Stimulated activated effector memory CD8-positive, alpha-beta T cell treated with anti-CD3 and anti-CD28 coated beads, Interleukin-12 subunit alpha, Interleukin-12 subunit beta, amount 100 ng/mL, for 72 hours (primary cell): ENCODE data around the gene ZFYVE28.

Experiments
- ATAC-seq: fragments of 150-1000 bp; cut with Tn5 transposase; 2 replicates; pipeline ENCODE4 v1.10.0; 2021
- DNase-seq, 2 donors: peaks; one replicate each; pipeline ENCODE4 v3.0.0; 2021 to 2022; ENCODE audit warnings: low spot score in 2 of 2
- H3K27ac Mint-ChIP-seq: one replicate; pipeline ENCODE4 v1.8.0; 2022; ENCODE audit warnings: mild to moderate bottlenecking, mixed read lengths
- H3K36me3 Mint-ChIP-seq: one replicate; pipeline ENCODE4 v1.8.0; 2022; ENCODE audit warnings: mild to moderate bottlenecking, mixed read lengths
- H3K4me1 Mint-ChIP-seq: one replicate; pipeline ENCODE4 v1.8.0; 2022; ENCODE audit warnings: mixed read lengths
- H3K4me3 Mint-ChIP-seq: one replicate; pipeline ENCODE4 v1.8.0; 2022; ENCODE audit warnings: mild to moderate bottlenecking, mixed read lengths
- H3K9me3 Mint-ChIP-seq: one replicate; pipeline ENCODE4 v1.8.0; 2022; ENCODE audit warnings: mixed read lengths

ZFYVE28 gene

DNA sequence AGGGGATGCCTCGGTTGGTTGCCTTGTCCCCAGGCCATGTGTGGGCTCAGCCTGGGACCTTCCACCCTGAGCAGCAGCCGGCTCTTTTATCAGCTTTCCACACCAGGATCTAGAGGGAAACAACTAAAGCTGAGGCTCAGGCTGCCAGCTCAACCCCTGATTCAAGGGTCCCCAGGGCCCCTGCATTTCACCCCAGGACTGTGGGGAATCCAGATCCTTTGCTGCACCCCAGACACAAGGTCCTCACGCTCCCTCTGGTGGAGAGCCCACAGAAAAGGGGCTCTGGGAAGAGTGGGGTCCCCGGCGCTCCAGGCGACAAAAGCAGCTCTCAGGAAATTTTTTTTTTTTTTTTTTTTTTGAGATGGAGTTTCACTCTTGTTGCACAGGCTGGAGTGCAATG, 64.3 kb downstream of the ZFYVE28 start:
- Mint-ChIP-seq H3K4me3 (no peak overlapping the region), H3K4me1 (peaks cover 16% of the 10 kb centered on the region), H3K36me3 (peaks cover 11% of the 10 kb centered on the region), H3K27ac (no peak overlapping the region), H3K9me3 (no peaks in the 10 kb centered on the region)
- ATAC-seq (peak; percentile 31), DNase-seq (no peak)

DNA sequence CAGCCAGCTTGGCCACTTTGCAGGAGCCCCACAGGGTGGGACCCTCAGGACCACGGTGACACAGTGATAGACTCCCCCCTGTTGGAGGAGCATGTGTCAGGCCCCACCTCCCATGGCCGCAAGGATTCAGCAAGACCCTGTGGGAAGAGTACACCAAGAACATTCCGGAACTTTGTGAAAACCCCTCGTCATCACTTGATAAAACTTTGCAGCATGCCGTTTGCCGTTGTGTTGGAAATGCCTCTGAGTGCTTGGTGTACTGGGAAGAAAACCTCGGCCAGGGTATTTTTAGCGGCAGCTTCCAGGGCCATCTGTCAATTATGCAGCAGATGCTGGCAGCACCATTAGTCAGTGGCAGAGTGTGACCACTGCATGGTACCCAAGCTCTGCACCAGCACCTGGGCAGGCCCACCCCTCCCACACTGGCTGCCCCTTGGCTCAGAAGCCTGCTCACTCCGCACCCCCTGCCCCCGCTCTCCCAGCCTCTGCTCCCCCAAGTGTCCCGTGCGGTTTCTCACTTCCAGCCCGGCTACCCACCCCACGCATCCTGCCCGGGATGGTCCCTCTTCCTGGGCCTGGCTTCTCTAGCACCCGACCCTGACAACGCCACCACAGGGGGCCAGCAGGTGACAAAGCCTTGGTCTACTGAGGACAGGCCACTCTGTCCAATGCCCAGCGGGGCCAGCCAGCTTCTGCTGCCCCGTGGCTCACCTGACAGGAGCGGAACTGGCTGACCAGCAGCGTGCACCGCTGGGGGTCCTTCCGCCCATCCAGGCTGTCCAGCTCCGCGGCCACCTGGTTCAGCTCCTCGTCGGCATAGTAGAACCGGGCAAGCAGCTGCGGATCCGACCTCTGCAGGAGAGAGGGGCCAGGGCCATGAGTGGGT, 65.0 kb downstream of the ZFYVE28 start:
- DNase-seq (no peak), ATAC-seq (no peak)
- Mint-ChIP-seq H3K27ac (no peak overlapping the region), H3K4me3 (no peak overlapping the region), H3K9me3 (no peaks in the 10 kb centered on the region), H3K4me1 (peaks cover 16% of the 10 kb centered on the region), H3K36me3 (peaks cover 11% of the 10 kb centered on the region)

DNA sequence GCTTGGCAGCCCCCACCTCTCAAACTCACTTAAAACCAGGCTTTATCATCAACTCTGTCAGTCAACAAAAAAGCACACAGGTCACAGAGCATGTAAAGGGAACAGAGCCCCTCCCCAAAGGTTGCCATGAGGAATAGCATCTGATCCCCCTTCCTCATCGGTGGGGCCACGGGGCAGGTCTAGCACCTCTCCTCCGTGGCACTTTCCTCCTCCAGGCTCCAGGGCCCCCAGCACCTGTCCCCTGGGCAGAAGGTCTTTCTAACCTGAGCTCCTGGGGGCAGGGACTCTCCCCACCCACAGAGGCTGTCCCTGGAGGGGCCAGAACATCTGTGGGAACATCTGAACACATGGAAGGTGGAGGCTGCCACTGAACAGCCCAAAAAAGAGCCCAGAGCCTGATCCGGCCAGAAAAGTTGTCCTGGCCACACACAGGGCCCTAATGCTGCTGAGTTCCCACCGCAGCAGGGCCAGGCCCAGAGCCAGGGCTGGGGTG, 65.7 kb downstream of the ZFYVE28 start:
- Mint-ChIP-seq H3K27ac (peak overlapping the region; percentile 65), H3K4me1 (peaks cover 19% of the 10 kb centered on the region), H3K36me3 (peaks cover 11% of the 10 kb centered on the region), H3K4me3 (no peak overlapping the region), H3K9me3 (no peaks in the 10 kb centered on the region)
- ATAC-seq: no peak
- DNase-seq: no peak

DNA sequence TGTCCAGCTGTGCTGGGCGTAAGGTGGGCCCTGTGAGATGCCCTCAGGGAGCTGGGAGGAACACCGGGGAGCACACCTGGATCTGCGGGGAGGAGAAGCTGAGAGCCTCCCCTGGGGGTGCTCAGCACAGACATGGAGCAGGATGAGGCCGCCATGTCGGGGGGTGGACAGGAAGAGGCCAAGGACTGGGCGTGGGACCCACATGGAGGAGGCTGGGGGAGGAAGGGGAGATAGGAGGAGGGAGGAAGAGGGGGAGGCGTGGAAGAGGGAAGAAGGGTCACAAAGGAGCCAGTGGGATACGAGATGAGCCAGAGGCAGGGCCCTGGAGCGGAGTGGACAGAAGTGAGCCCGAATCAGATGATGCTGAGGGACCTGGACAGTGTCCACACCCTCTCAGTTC, 66.3 kb downstream of the ZFYVE28 start:
- Mint-ChIP-seq H3K4me1 (peaks cover 23% of the 10 kb centered on the region), H3K36me3 (peaks cover 11% of the 10 kb centered on the region), H3K4me3 (no peak overlapping the region), H3K9me3 (no peaks in the 10 kb centered on the region), H3K27ac (peak overlapping the region; percentile 65)
- DNase-seq: no peak
- ATAC-seq: no peak

DNA sequence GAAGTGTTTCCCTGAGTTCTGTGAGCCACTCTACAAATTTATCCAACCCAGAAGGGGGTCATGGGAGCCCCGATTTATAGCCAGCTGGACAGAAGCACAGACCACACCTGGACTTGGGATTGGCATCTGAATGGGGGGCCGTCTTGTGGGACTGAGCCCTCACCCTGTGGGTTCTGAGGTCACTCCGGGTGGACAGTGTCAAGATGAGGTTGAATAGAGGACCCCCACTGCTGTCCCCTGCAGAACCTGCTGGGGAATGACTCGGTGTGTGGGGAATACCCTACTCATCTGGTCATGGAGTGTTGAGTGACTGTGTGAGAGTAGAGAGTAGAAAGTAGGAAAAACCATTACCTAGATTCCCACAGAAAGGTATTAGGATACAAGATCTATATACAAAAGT, 67.5 kb downstream of the ZFYVE28 start:
- no peak overlapping the region for H3K27ac Mint-ChIP-seq
- H3K4me1 Mint-ChIP-seq: peaks cover 20% of the 10 kb centered on the region
- DNase-seq (no peak), ATAC-seq (no peak)
- H3K9me3 Mint-ChIP-seq: no peaks in the 10 kb centered on the region
- H3K4me3 Mint-ChIP-seq: no peak overlapping the region
- H3K36me3 Mint-ChIP-seq: peaks cover 11% of the 10 kb centered on the region

DNA sequence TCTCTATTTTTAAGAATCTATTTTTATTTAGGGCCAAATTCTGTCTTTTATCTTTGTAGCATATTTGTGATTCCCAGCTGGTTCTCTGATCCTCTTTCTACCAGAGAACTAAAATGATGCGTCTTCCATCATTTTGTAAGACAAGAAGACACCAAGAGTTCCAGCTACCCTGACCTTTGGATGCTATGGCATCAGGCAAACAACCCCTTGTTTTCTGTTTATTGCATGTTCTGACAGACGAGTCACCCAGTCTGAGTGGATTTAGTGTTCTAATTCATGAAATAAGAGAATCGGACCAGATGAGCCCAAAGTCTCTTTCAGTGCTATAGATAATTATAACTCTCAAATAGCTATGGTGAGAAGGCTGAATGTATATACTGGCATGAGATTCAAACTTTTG, 69.7 kb downstream of the ZFYVE28 start:
- Mint-ChIP-seq H3K4me1 (peaks cover 12% of the 10 kb centered on the region), H3K4me3 (no peak overlapping the region), H3K36me3 (peaks cover 5% of the 10 kb centered on the region), H3K9me3 (no peaks in the 10 kb centered on the region), H3K27ac (no peak overlapping the region)
- no peak for ATAC-seq
- DNase-seq: no peak

DNA sequence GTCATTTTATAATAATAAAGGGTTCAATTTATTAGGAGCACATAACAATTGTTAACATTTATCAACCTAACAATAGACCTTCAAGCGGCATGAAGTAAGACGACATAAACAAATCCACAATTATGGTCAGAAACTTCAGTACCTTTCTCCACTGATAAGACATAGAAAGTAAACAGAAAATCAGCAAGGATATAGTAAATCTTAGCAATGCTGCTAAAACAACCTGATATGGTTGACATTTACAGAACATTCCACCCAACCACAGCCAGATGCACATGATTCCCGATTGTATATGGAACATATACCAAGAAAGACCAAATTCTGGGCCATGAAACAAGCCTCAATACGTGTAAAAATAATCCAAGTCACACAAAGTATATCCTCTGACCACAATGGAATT, 71.3 kb downstream of the ZFYVE28 start:
- H3K4me1 Mint-ChIP-seq: peaks cover 14% of the 10 kb centered on the region
- H3K9me3 Mint-ChIP-seq: no peaks in the 10 kb centered on the region
- no peak for ATAC-seq
- peaks cover 4% of the 10 kb centered on the region for H3K36me3 Mint-ChIP-seq
- no peak overlapping the region for H3K27ac Mint-ChIP-seq
- no peak for DNase-seq
- no peak overlapping the region for H3K4me3 Mint-ChIP-seq

DNA sequence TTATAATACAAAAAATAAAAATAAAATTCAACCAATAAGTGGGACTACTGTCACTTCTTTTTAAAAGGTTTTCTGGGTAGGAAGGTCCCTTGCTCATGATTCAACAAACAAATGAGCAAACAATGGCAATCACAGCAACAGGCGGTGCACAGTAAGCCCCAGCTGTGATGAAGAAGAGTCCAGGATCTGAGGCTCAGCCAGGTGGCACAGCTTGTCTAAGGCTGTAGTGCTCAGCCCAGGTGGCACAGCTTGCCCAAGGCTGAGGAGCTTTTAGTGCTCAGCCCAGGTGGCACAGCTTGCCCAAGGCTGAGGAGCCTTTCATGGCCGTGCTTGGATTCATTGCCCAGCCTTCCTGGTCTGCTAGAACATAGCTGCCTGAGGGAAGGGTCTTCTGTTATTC, 75.0 kb downstream of the ZFYVE28 start:
- H3K4me3 Mint-ChIP-seq: no peak overlapping the region
- DNase-seq (peak in 1 of 2 donors; percentile 38), ATAC-seq (no peak)
- H3K9me3 Mint-ChIP-seq: no peaks in the 10 kb centered on the region
- peaks cover 18% of the 10 kb centered on the region for H3K4me1 Mint-ChIP-seq
- H3K27ac Mint-ChIP-seq: peak overlapping the region; percentile 32
- peaks cover 6% of the 10 kb centered on the region for H3K36me3 Mint-ChIP-seq

DNA sequence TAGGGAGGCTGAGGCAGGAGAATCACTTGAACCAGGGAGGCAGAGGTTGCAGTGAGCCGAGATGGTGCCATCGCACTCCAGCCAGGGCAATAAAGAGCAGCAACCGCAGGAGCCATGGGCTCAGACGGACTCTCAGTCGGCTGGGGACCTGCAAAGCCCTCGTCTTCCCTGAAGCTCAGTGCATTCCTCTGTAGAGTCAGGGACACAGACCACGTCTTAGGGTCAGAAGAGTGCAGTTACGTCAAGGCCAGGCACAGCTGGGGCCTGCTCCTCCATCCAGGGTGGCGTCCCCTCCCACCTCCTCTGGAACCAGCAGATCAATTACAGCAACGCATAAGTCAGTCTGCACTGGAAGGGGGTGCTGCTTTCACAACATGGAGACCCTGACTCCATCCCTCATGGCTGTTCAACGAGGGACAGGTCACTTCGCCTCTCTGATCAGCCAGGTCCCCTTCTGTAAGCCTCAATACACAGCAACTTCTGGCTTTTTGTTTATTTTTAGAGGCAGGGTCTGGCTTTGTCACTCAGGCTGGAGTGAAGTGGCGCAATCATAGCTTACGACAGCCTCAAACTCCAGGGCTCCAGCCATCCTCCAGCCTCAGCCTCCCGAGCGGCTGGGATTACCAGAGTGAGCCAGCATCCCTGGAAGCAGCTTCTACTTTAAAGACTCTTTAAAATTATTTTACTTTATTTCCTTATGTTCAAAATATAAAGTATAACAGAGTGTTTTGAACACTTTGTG, 76.4 kb downstream of the ZFYVE28 start:
- ATAC-seq (no peak), DNase-seq (peak; percentile 1 to 41)
- H3K27ac Mint-ChIP-seq: no peak overlapping the region
- H3K9me3 Mint-ChIP-seq: no peaks in the 10 kb centered on the region
- H3K4me1 Mint-ChIP-seq: peaks cover 12% of the 10 kb centered on the region
- no peak overlapping the region for H3K4me3 Mint-ChIP-seq
- H3K36me3 Mint-ChIP-seq: peaks cover 20% of the 10 kb centered on the region

DNA sequence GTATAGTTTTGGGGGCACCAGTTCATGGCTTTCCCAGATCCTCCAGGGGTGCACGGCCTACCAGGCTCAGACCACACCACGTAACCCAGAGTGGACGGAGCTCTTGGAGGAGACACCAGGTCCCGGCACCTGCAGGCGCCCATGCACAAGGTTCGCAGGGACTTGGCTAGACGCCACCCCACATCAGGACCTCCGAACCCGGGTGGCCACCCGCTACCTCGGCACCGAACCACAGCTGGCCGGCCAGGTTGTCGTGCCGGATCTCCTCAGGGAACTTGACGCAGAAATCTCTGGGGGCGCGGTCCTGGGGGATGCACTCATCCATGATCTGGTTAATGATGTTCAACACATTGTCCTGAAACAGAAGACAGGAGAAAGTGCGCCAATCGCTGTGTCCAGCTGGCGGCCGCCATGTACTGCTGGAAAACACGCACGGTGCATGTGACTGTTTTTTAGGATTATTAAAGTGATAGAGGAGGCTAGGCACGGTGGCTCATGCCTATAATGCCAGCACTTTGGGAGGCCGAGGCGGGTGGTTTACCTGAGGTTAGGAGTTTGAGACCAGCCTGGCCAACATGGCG, 77.1 kb downstream of the ZFYVE28 start:
- H3K4me3 Mint-ChIP-seq: no peak overlapping the region
- ATAC-seq (no peak), DNase-seq (peak in 1 of 2 donors; percentile 37)
- H3K36me3 Mint-ChIP-seq: peaks cover 26% of the 10 kb centered on the region
- H3K4me1 Mint-ChIP-seq: peaks cover 12% of the 10 kb centered on the region
- H3K9me3 Mint-ChIP-seq: no peaks in the 10 kb centered on the region
- H3K27ac Mint-ChIP-seq: no peak overlapping the region

DNA sequence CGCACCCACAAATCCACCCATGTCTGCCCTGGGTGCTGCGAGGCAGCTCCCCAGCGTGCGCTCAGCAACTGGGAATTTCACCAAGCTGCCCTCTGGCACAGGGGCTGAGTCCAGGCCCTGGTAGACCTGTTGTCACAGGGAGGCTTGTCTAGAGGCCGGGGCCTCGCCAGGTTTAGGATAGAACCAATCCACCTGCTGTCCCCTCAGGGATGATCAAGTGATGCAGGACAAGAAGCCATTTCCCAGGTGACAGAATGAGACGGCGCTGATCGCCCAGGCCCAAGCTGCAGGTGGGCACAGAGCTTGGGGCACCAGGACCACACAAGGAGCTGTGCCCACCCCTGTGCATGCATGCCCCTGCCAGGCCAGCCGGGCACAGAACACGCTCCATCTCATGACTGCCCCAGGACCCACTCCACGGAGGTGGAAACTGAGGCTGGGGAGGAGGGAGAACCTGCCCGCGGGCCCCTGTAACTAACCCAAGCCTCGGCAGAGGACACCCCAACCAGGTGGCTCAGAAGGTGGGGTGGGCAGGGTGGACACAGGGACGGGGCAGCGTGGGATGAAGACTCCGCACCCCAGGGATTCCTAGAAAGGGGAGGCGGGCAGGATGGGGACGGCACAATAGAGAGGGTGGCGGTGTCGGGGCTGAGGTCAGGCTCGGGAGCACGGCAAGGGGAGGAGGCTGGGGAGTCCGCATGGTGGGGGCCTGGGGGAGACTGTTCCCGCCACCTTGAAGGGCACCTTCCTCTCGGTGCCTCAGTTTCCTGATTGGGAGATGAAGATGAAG, 78.0 kb downstream of the ZFYVE28 start:
- DNase-seq: peak in 1 of 2 donors; percentile 38
- Mint-ChIP-seq H3K9me3 (no peaks in the 10 kb centered on the region), H3K27ac (no peak overlapping the region), H3K36me3 (peaks cover 30% of the 10 kb centered on the region), H3K4me3 (no peak overlapping the region), H3K4me1 (peaks cover 12% of the 10 kb centered on the region)
- no peak for ATAC-seq

DNA sequence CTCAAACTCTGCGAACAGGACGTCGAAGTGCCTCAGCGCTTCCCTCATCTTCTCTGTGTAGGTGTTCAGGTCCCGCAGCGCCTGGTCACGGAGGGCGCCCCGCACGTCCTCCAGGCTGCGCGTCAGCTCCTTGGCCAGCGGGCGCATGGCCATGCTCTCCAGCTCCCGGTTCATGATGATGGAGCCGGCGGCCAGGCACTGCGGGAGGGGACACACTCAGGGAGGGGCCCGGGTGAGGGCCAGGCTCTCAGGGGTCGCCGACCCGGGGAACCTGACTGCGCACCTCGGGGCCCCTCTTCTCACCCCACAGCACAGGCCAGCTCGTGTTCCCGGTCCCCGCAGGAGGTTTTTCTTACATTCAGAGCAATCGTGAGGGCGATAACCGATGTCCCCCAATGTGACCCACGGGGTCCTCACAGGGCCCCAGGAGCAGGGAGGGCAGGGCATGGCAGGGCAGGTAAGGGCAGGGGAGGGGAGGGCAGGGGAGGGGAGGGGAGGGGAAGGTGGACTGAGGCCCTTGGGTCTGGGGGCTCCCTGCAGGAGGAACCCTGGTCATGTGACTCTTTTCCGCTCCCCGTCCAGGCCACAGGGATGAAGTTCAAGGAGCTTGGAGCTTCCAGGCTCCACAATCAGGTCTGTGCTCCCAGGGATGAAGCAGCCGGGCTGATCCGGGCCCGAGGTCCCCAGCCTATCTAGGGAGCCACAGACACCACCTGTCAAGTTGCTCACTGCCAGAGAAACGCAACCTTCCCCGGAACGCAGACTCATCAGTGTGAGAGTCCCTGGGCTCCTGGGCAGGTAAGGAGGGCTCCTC, 78.8 kb downstream of the ZFYVE28 start:
- Mint-ChIP-seq H3K27ac (peak overlapping the region; percentile 79), H3K9me3 (no peaks in the 10 kb centered on the region), H3K4me1 (peaks cover 18% of the 10 kb centered on the region), H3K36me3 (peaks cover 30% of the 10 kb centered on the region), H3K4me3 (no peak overlapping the region)
- DNase-seq: peak in 1 of 2 donors; percentile 22
- ATAC-seq: no peak

DNA sequence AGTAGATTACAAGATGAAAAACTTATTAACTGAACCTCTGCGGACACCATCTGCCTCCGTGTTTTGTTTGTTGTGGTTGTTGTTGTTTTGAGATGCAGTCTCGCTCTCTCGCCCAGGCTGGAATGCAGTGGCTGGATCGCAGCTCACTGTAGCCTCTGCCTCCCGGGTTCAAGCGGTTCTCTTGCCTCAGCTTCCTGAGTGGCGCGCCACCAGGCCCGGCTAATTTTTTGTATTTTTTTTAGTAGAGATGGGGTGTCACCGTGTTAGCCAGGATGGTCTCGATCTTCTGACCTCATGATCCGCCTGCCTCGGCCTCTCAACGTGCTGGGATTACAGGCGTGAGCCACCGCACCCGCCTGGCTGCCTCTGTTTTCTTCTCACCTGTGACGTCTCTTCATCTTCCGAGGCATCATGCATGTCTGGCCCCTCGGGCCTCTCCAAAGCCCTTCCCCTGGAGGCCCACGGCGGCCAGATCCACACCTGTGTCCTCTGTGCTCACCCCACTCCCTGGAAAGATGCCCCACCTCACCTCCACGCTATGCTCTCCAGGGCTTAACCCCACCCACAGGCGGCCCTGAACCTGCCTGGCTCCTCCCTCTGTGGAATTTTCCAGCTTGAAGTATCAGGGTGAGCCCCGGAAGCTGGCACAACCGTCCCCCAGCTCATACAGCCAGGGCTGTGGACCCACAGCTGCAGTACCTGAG, 79.5 kb downstream of the ZFYVE28 start:
- peaks cover 14% of the 10 kb centered on the region for H3K4me1 Mint-ChIP-seq
- H3K4me3 Mint-ChIP-seq: no peak overlapping the region
- no peaks in the 10 kb centered on the region for H3K9me3 Mint-ChIP-seq
- peak overlapping the region; percentile 79 for H3K27ac Mint-ChIP-seq
- H3K36me3 Mint-ChIP-seq: peaks cover 30% of the 10 kb centered on the region
- DNase-seq (no peak), ATAC-seq (no peak)

DNA sequence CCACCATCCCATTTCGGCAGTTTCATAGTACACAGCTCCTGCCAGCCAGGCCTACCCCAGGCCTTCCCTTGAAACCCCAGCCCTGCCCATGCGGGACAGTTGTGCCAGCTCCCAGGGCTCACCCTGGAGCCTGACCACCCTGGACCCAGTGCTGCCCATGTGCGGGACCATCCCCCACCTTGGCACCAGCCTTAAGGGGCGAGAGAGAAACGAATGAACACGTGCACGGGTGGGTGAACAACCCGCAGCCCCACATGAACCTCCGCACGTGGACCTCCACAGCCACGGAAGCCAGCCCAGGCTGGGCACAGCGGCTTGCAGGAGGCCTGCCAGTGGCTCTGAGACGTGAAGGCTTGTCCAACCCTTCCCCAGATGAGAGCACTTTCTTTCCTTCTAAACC, 80.5 kb downstream of the ZFYVE28 start:
- Mint-ChIP-seq H3K36me3 (peaks cover 30% of the 10 kb centered on the region), H3K9me3 (no peaks in the 10 kb centered on the region), H3K27ac (no peak overlapping the region), H3K4me1 (peaks cover 11% of the 10 kb centered on the region), H3K4me3 (no peak overlapping the region)
- DNase-seq (peak in 1 of 2 donors; percentile 33), ATAC-seq (no peak)
